NAMALWA (cell line): ENCODE measurements around the gene CDC42BPB.
A peak's percentile ranks its signal among the peaks of the same experiment; 100 is the strongest.

ENCODE experiments used
- DNase-seq: peaks from one replicate; pipeline ENCODE4 v3.0.0-alpha.2; 2015; ENCODE audit warnings: low spot score

The CDC42BPB gene

GRCh38 chr14:103094406-103095209, 37.3 kb upstream of the CDC42BPB start, which contains the start of gene EXOC3L4:
Gene EXOC3L4 (plus strand): TSS chr14:103094725. CDS start chr14:103100220, 5,495 bp downstream.
- DNase-seq: no peak

GRCh38 chr14:103093856-103094405, 36.6 kb upstream of the CDC42BPB start:
- DNase-seq: no peak

GRCh38 chr14:103091883-103092222, 34.5 kb upstream of the CDC42BPB start:
- no peak for DNase-seq

- DNase-seq: peak; percentile 49
Measured at GRCh38 chr14:103091041-103091882, 33.9 kb upstream of the CDC42BPB start.

GRCh38 chr14:103090481-103091020, 33.2 kb upstream of the CDC42BPB start:
- no peak for DNase-seq

GRCh38 chr14:103089386-103090335, 32.3 kb upstream of the CDC42BPB start:
- DNase-seq: no peak

- DNase-seq: no peak
Measured at GRCh38 chr14:103088921-103089320, 31.6 kb upstream of the CDC42BPB start.

DNA sequence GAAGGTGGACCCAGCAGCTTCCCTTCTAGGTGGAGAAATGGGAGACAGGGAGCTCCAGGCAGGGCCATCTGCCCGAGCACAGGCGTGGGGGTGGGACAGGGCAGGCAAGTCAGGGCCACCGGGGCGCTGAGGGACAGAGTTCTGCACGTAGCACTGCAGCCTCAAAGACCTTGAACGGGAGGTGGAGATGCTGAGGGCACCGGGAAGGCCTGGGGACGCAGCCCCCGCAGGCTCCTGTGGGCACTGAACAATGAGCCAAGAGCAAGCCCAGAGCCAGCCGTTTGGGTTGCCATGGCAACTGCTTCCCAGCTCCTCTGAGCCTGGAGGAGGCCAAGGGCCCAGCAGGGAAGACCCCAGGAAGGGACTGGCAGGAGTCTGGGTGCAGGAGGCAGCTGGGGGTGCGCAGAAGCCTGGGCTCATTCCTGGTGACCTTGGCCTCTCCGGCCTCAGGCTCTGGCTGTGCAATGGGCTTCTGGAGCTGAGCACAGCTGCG, 30.0 kb upstream of the CDC42BPB start:
- DNase-seq: no peak

DNA sequence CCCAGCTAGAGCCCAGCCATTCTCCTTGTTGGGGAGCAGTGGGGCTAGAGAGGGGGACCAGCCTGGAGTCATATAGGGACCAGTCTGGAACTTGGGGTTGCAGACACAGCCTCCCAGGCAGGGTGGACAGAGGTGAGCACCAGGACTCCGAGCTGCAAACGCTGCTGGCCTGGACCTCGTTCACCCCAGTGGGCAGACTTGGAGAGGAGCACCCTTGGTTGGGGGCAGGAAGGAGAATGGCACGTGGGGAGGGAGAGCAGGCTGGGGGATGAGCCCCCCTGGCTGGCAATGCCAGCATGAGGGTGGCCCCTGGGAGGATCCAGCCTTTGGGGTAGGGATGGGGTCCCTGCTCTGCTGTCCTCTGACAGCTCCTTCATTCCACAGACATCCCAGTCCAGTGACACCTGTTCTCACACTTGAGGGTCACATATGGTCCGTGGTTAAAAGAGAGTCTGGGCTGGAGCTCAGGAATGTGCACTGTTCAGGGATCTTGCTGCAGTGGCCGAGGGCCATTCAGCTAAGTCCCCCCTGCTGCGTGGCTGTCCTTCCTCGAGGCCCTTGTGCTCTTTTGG, 29.5 kb upstream of the CDC42BPB start:
- no peak for DNase-seq

DNA sequence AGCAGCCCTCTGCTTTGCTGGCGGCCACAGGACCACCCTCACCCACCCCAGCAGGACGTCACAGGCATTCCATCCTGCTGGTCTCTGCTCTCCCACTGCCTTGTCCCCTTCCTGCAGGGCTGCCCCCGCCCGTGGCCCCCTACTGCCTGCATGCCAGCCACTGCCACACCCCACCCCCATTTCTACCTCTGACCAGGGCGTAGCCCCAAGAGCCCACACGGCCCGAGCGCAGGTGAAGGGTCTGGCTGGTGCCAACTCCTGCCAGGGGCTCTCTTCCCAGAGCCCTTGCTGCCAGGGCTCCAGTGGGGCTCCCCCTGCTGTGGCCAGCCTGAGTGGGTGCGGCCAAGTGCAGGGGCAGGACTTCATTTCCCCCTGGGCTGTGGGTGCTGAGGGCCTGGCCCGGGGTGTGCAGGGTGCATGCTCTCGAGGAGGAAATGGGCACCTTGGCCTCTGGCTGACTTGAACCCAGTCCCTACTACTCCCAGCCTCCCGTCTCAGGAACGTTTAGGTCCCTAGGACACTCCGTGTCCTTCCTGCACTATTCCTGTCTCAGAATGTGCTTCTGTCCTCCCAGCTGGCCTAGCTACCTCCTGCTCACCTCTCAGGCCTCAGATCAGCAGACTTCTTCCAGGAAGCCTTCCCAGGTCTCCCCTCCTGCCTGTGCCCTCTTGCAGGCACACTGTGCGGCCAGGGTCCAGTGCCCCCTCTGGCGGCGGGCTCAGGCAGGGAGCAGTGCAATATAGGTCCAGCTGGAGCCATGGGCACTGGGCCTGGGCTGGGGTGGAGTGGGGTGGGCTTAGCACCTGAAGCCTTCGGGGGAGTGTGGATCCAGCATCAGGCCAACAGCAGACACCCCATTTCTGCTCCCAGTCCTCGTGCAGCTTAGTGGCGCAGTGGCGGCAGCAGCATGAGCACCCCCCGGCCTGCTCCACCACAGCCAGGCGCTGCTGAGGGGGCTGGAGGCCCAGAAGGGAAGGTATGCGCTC, 28.1 kb upstream of the CDC42BPB start:
- DNase-seq: no peak

- DNase-seq: no peak
Measured at GRCh38 chr14:103084021-103084919, 26.9 kb upstream of the CDC42BPB start, which contains the start of gene LBHD2. Gene LBHD2 (plus strand): TSS chr14:103084210. CDS start chr14:103086013, 1,803 bp downstream.

- DNase-seq: no peak
Measured at GRCh38 chr14:103081951-103082350, 24.6 kb upstream of the CDC42BPB start.

- no peak for DNase-seq
Measured at GRCh38 chr14:103078860-103079587, 21.7 kb upstream of the CDC42BPB start.

DNA sequence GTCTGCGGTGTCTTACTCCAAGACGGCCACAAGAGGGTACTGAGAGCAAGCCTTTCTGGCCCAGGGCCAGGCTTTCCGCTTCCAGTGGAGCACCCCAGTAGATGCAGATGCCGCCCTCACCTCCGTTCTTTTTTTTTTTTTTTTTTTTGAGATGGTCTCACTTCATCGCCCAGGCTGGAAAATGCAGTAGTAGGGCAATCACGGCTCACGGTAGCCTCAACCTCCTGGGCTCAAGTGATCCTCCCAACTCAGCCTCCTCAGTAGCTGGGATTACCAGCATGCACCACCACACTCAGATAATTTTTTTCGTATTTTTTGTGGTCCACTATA, 21.0 kb upstream of the CDC42BPB start:
- peak; percentile 87 for DNase-seq

GRCh38 chr14:103074729-103075367, 17.5 kb upstream of the CDC42BPB start:
- no peak for DNase-seq

- no peak for DNase-seq
Measured at GRCh38 chr14:103073876-103074728, 16.8 kb upstream of the CDC42BPB start.
